DMS153 treated with DMSO at 0.1 percent for 48 hours (cell line): ENCODE measurements around the gene PCBD1.

Source experiments
- DNase-seq: peaks from one replicate; lab custom pipeline; 2025; ENCODE audit not compliant: unreplicated experiment; lab: John Stamatoyannopoulos, UW

The PCBD1 gene

DNA sequence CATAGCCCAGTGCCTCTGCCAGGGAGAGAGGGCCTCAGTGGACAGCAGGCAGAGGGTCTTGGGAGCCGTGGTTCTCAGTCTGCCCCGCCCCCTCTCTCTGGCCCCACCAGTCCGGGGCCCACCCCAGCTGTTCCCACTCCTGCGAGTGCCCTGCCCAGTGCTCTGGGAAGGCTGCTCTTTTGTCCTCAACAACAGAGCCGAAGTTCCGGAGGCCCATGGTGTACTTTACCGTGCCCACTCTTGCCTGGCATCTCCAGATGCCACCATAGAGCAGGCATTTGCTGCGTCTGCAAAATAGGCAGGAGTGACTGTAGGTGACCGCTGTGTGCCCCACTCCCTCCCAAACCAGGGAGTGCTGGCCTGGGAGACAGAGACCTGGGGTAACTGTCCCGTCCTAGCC, 29.3 kb upstream of the PCBD1 start:
- DNase-seq, result no peak

DNA sequence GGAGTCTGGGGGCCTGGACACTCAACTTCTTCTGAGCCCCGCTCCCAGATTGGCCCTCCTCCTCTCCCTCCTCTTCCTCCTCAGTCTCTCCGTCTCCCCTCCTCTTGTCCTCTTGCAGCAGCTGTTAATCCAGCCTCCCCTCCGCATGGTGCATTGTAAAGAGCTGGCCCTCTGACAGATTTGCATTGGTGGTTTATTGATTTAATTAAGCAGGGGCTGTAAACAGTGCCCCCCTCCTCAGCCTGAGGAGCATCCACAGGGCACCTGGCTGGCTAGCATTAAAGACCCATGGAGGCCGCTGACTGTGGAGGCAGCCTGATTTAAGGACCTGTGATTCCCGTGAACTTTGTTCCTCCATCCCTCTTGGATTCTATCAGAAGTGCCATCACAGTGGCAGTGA, 28.9 kb upstream of the PCBD1 start:
- no peak for DNase-seq

DNA sequence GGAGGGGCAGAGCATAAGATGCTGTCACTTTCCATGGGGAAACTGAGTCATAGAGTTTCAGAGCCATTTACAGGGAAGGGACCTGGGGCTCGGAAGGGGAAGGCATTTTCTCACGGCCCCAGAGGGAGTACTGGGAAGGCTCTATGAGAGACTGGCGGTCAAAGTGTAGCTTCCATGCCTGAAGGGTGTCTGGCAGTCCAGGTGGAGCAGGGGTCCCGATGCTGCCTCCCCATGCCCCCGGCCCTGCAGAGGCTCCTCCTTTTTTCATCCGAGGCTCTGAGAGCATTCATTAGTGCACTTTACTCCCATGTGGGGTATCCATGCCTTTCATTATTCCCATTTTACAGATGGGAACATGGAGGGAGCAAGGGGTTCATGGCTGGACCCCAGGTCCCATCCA, 27.9 kb upstream of the PCBD1 start:
- DNase-seq, result no peak

DNA sequence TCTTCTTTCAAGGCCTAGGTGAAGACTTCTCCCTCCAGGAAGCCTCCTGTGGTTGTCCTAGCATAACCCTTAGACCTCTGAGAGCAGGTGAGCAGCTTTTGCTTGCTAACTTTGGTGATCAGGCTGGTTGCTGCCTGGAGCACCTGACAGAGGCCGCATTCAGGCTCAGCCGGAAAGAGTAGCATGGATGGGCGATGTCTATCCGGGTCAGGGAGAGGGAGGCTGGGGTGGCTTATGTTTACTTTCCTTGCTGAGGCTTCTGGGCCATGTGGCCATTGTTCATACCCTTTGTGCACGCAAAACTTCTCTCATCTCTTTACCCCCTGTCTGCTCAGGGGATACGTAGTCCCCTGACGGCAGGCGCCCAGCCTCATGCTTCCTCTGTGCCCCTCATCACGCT, 27.4 kb upstream of the PCBD1 start:
- DNase-seq, result no peak

DNA sequence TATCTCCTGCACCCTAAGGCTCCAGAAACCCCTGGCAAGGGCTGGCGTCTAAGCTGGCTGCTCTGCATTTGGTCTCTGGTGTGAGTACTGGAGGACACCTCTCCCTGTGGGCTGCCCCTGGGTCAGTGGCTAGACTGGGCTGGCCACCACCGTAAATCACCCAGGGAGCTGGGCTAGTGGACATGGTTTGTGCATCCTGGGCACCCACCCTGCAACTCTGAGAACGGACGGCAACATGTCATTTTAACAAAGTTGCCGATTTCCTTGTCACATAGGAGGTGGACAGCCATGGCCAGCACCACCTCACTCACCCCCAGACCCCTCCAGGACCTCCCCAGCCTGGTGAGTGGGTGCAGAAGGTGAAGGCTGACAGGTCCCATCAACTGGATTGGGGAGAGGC, 26.8 kb upstream of the PCBD1 start:
- DNase-seq, result no peak

DNA sequence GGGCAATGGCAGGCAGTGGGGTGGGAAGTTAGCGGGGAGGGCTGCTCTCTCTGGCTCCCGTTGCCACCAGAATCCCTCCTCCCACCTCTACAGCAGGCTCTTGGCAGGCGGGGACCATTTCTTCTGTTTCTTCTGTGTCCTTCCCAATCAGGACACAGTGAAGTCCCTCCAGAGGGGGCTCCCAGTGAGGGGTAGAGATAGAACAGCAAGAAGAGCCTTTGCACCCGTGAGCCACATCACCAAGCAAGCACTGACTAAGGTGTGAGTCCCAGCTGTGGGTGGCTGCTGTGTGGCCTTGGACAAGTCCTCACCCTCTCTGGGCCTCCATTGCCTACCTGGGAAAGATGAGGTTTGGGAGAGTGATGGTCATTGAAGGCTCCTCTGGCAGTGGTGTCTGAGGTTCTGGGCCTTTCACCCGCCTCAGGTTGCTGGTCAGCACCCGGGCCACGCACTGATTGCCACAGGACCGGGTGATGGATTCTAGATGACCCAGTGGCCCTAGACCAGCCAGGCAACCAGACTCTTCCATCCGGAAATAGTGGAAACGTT, 26.0 kb upstream of the PCBD1 start:
- DNase-seq, result no peak

DNA sequence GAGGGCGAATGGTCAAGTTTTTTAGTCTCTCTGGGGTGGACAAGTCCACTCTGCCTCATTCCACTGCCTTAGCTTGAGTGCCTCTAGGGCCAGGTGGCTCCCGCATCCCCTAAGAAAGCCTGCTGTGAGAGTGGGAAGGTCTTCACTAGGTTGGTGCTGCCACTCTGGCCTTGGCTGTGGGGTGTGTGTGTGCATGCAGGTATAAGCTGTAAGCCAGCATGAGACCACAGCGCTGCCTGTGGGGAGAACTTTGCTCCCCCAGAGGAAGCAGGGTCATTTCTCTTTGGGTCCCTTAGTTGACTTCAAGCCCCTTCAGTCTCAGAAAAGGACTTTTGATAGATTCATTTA, 25.5 kb upstream of the PCBD1 start:
- DNase-seq, result no peak

DNA sequence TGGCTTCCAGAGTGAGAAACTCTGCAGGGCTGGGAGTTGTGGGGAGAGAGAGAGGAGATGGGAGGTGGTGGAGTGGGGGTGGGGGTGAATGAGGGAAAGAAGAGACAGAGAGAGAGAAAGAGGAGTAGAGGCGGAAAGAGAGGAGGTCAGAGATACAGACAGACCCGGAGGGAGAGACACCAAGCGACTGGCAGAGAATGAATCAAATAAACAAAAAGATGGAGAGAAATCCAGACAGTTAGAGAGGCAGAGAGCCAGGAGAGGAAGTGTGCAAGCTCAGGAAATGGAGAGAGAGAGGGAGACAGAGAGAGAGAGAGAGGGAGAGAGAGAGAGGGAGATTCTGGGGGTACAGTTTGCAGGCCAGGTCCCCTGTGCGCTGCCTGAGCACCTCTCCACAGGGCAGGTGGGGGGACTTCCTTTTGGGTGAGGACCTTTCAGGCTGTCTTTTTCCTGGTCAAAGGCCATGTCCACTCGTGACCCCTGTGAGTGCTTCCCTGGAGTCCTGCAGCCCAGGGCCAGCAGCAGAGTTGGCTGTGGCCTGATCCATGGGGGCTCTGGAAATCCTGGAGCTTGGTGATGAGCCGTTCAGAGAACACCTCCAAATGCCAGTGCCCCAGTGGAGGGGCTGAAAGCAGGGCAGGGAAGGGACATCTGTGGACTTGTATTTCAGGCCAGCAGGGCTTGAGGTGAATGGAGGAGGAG, 25.0 kb upstream of the PCBD1 start:
- DNase-seq, result no peak

DNA sequence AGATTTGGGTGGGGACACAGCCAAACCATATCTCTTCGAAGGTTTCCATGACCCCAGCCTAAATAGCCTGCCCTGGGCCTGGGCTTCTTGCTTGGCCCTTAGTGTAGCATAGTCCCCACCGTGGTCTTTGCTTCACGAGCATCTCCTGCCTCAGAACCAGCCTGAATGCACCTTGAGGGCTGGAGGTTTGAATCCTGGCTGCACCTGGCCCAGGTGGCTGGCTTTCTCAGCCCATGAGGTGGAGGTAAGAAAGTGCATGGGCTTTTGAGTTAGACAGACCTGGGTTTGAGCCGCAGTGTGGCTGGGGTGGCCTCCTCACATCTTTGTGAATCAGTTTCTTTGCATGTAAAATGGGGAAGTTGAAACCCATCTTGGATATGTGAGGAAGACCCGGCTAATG, 24.2 kb upstream of the PCBD1 start:
- DNase-seq, result no peak

DNA sequence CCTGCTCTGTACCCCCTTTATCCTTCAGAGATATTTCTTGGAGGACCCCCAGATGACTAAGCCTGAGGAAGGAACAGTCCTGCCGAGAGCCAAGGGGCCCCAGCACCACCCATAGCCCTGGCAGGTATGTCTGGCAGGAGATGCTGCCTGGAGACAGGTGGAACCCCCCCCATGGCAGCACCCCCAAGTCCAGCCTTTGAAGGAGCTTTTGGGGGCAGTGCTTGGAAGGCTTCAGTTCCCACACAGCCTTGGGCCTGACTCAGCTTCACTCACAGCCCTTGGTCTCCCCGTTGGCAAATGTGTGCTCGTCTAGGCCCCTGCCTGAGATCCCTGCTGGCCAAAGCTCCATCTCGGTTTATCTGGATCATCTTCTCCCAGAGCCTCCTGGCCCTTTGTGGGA, 23.0 kb upstream of the PCBD1 start:
- DNase-seq, result no peak

DNA sequence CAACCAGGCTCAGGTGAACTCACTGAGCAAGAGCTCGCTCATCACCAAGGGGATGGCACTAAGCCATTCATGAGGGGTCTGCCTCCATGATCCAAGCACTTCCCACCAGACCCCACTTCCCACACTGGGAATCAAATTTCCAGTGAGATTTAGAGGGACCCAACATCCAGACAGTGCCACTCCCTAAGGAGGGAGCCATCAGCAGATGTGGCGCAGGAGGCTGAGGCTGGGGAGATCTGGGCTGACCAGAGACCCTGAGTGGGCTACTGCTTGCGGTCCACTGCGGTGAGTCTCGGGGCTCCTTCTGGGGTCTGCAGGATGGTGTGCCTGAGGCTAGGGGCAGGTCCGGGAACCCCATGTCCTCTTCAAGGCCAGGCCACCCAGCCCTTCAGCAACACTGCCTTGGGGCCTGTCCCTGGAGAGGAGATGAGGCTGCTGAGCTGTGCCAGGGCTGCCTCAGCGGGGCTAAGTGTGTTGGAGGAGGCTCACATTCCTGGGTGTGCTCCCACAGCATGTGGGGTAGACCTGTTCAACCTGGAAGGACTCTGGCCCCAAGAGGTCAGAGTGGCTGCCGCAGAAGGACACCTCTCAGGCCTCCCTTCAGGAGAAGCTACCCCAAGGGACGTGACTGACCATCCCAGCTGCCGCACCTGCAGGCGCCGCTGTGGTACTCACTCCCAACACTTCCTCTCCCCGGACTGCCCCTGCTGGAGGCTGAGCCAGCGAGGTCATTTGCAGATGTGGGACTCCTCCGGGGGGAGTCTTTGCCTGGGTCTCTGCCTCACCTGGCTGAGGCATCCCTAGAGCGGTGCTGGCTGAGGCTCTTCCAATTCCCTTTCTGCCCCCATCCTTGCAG, 22.3 kb upstream of the PCBD1 start:
- no peak for DNase-seq

DNA sequence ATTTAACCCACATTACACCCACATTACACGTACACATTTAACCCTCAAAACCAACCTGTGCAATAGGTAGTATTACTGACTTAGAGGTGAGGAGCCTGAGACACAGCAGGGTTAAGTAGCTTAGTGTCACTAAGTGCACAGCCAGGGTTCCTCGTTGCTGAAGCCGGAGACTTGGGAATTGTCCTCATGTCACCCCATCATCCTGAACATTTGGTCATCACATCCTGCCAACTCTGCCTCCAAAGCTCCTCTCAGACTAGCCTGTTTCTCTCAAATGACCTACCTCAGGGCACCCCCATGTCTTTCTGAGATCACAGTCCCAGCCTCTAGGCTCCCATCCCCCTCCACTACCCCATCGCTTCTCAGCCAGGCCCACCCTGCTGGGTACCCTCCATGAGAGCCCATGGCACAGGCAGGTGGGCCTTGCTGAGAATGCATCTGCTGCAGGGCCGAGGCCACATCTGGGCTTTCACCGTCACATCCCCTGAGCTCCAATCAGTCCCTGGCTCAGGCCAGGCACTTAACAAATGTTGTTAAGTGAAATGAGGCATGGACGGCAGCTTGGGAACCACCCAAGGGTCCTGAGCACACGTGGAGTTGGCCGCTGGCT, 21.1 kb upstream of the PCBD1 start:
- no peak for DNase-seq

DNA sequence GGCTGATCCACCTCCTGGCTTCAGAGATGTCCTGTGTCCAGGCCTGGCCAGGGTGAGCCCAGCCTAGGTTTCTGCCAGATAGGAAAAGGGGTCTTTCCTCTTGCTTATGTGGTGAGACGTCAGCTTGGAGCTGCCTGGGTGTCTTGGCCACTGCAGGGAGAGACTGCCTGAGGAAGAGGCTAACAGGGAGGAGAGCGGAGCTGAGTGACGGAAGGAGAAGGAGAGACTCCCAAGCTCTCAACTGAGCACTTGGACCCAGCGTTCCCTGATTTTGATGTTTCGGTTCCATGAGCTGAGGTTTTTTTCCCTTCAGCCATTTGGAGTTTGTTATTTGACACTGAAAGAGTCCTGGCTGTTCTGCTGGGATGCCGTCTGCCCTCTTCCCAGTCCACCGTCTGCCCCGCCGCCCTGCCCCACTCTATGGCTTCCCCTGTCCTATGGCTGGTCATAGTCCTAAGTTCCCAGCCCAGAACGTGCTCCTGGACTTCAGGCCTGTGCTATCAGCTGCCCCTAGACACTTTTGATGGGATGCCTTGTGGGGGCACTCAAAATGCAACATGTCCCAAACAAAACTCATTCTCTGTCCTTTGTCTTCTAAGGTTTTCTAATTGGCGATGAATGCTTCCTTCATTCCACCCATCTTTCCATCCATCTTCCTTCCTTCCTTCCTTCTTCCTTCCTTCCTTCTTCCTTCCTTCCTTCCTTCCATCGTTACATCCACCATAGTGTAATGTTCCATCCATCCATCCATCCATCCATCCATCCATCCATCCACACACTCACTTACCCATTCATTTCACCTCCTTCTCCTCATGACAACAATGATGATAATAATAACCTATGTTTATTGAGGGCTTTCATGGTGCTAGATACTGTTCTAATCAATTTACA, 20.3 kb upstream of the PCBD1 start:
- DNase-seq, result no peak

DNA sequence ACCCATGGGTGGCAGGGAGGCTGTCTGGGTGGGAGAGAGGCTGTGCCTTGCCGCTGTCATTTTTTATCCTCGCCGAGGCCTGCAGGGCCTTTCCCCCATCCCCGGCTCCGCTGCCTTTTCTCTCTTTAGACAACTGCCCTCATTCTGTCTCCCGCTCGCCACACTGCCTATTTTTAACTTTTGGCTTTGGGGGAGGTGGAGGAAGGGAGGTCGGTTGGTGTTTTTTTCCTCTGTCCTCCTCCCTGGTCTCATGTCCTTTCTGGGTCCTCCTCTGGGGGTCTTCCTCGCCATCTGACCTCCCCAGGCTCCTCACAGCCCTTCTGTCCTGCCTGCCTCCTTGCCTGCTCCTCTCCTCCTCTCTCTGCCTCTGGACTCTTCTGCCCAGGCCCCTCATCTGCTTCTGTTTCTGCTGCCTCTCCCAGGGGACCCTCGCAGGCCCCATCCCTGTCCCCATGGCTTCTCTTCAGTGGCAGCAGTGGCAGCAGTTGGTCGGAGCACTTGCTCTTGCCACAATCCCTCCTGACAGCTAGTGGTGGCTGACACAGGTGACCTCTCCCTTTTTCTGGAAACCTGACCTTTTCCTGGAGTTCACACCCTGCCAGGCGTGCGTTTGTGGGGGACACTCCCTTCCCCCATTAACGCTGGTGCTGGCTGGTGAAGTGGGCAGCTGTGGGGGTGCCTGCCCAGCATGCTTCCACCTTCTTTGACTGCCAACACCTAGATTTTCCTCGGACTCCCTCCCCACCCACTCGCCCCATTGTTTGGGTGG, 19.5 kb upstream of the PCBD1 start:
- DNase-seq, result no peak

DNA sequence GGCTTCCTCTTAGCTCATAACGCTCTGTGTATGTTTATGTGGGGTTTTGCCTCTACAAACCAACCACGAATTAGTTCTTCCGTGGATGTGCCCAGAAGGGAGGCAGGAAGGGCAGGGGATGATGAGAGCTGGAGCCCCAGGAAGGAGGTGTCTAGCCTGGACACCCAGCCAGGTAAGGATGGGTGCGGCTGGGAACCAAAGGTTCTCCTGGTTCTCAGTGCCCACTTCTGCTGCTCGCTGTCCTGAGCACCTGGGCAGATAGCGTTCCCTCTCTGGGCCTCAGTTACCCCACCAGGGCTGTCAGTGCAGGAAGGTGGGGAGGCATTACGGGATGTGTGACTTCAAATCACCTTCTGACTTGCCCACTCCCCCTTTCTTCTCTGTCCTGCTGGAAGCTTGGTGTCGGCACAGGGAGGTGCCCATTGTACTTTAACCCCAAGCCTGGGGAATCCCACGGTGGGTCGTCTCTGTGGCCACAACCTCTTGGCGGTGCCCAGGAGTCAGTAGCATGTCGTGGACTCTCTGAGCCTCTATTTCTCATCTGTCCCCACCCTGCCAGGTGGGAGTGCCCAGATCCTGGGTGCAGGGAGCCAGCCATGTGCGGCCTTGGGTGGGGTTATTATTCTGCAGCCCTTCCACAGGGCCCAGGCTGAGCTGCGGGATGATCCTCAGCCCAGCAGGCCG, 18.7 kb upstream of the PCBD1 start:
- no peak for DNase-seq

DNA sequence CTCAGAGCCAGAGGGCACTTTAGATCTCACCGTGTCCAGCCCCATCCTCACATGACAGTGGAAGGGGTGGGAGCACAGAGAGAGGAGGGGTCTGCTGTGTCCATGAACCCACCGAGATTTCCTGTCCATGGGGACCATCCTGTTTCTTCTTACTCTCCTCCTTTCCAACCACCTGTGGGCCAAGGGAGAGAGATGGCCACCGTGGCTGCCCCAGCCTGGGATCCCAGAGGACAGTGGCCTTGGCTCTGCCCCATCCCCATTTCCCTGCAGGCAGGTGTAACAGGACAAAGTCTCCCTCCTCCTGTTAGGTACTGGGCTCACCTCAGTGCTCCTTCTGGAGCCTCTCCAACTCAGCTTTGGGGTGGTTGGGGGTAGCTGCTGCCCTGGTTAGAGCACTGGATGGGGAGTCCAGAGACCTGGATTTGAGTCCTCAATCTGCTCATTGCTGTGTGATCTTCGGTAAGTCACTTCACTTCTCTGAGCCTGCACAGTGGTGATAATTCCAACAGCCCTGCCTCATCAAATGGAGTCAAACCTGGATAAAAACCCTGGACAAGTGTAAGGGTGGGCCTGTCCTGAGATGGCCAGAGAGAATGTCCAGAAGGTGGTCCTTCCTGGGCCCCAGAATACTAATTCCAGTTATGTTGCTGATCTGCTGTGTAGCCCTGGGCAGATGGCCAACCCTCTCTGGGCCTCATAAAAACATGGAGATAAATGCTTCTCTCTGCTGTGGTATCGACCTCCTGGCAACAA, 17.8 kb upstream of the PCBD1 start:
- DNase-seq, result no peak

DNA sequence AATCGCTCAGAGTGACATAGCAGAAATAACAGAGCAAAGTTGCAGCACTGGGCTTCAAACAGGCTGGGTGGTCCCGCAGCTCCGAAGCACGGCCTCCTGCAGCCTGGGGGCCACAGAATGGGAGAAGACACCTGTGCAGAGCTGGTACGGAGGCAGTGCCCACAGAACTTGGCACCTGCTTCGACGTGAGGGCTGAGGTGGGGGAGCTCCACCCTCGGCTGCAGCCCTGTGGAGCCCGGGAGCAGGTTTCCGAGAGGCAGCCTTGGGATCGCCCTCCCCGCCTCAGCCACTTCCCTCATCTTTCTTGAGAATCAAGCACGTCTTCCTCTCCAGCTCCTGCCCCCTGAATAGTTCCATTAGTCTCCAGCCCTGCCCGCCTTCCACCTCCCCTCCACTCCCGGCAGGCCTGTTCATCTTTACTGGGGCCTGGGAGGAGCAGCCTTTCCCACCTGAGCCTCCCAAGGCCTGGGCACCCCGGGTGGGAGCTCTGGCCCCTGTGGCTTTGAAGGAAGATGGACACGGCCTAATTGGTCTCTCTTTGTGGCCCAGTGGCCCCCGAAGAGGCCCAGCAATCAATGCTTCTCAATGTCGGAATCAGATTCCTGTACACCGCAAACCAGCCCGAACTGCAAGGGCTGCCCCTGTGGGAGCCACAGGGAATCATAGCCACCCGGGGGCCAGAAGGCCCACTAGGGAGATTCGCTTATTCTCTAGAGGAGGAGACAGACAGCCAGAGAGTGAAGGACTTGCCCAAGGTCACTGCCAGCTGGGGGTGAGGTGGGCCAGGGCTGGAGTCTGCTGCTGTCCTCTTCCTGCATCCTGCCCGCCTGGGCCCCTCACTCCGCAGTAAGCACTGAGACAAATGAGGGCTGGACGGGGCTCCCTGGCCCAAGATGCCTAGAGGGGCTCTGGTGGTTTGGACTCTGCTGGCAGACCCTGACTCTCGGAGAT, 17.0 kb upstream of the PCBD1 start:
- DNase-seq, result no peak
